H1 (cell line): ENCODE results near the gene SLC39A6. TPM values are rescaled to one million over a fixed set of nuclear protein-coding genes. Genes with fewer than 3 reads are reported as not detected.

ENCODE experiments used
- CTCF ChIA-PET: fragments of 300-600 bp; sonication (Branson Sonifier 250); formaldehyde crosslinking; loops from one replicate; lab custom pipeline; 2021; ENCODE audit not compliant: partially characterized antibody; lab: Charles Lee
- POLR2A ChIA-PET: fragments of 300-600 bp; sonication (Branson Sonifier 250); formaldehyde crosslinking; loops from one replicate; lab custom pipeline; 2021; ENCODE audit warnings: inconsistent platforms; ENCODE audit not compliant: partially characterized antibody; lab: Charles Lee
- DNase-seq, 2 experiments: peaks; one replicate each; pipeline versions ENCODE4 v3.0.0 to v3.0.0-alpha.2; 2010 to 2022; ENCODE audit warnings: low spot score in 2 of 2, low read depth in 1 of 2, mixed read lengths in 1 of 2
- FAIRE-seq: peaks from 2 replicates; lab custom pipeline; 2011; peaks lifted over from hg19 to GRCh38; lab: Jason Lieb, UNC
- H2AFZ ChIP-seq: 2 replicates; pipeline ENCODE4 v1.8.1; 2012; ENCODE audit warnings: low read length, inconsistent platforms
- H2AK5ac ChIP-seq: 2 replicates; pipeline ENCODE4 v1.6.1; 2013; ENCODE audit warnings: low read depth, low read length
- H2BK120ac ChIP-seq: replicated peaks from 2 replicates; pipeline ENCODE3; 2013; ENCODE audit warnings: low read depth, low read length, inconsistent platforms
- H2BK12ac ChIP-seq: 2 replicates; pipeline ENCODE4 v1.6.1; 2013; ENCODE audit warnings: low read depth, low read length
- H2BK15ac ChIP-seq: 2 replicates; pipeline ENCODE4 v1.6.1; 2013; ENCODE audit warnings: low read length
- H2BK20ac ChIP-seq: 2 replicates; pipeline ENCODE4 v1.6.1; 2013; ENCODE audit warnings: low read length
- H2BK5ac ChIP-seq: 2 replicates; pipeline ENCODE4 v1.6.1; 2013; ENCODE audit warnings: low read depth, low read length
- H3K14ac ChIP-seq: 2 replicates; pipeline ENCODE4 v1.6.1; 2013; ENCODE audit warnings: inconsistent platforms; ENCODE audit not compliant: insufficient read length
- H3K18ac ChIP-seq: 2 replicates; pipeline ENCODE4 v1.6.1; 2013; ENCODE audit warnings: low read length; ENCODE audit errors: extremely low read depth
- H3K23ac ChIP-seq: 2 replicates; pipeline ENCODE4 v1.6.1; 2013; ENCODE audit warnings: inconsistent platforms; ENCODE audit not compliant: insufficient read length
- H3K23me2 ChIP-seq: 2 replicates; pipeline ENCODE4 v1.6.1; 2013; ENCODE audit warnings: low read depth, low read length
- H3K27ac ChIP-seq: 2 replicates; pipeline ENCODE4 v1.6.1; 2011; ENCODE audit warnings: low read depth, low read length, inconsistent platforms
- H3K27me3 ChIP-seq, 4 experiments: replicated peaks in 1 of 4; 1 replicate in 1 of 4; 2 replicates in 3 of 4; pipeline versions ENCODE4 v1.6.1 to v1.8.1; 2011 to 2013; ENCODE audit warnings: low read length in 3 of 4, mild to moderate bottlenecking in 3 of 4, inconsistent platforms in 2 of 4, mixed read lengths in 2 of 4, moderate library complexity in 1 of 4; ENCODE audit not compliant: control insufficient read depth in 3 of 4, insufficient read depth in 3 of 4; ENCODE audit errors: extremely low read depth in 1 of 4
- H3K36me3 ChIP-seq, 4 experiments: 2 replicates each; pipeline versions ENCODE4 v1.6.1 to v1.8.1; 2011 to 2013; ENCODE audit warnings: mild to moderate bottlenecking in 4 of 4, low read length in 3 of 4, moderate library complexity in 2 of 4, control low read depth in 1 of 4, inconsistent platforms in 1 of 4; ENCODE audit not compliant: insufficient read depth in 4 of 4, control insufficient read depth in 2 of 4
- H3K4ac ChIP-seq: replicated peaks from 2 replicates; pipeline ENCODE3; 2013; ENCODE audit warnings: low read length, low read depth, mixed read lengths, inconsistent platforms; ENCODE audit not compliant: insufficient read length
- H3K4me1 ChIP-seq, 4 experiments: replicated peaks in 1 of 4; 1 replicate in 1 of 4; 2 replicates in 3 of 4; pipeline versions ENCODE4 v1.6.1 to v1.8.1; 2011 to 2013; ENCODE audit warnings: low read length in 3 of 4, inconsistent platforms in 2 of 4, mixed read lengths in 1 of 4; ENCODE audit not compliant: insufficient read depth in 4 of 4, control insufficient read depth in 3 of 4
- H3K4me2 ChIP-seq, 2 experiments: 2 replicates each; pipeline versions ENCODE4 v1.6.1 to v1.8.1; 2011 to 2013; ENCODE audit warnings: low read depth in 2 of 2, low read length in 2 of 2, control low read depth in 1 of 2, inconsistent platforms in 1 of 2, mild to moderate bottlenecking in 1 of 2; ENCODE audit not compliant: insufficient read depth in 1 of 2
- H3K4me3 ChIP-seq, 4 experiments: fragments of 200-600, 300-600 bp in 1 of 4; sonication (generic), shearing (Covaris generic), sonication (Bioruptor Twin) in 1 of 4; 2 replicates each; pipeline versions ENCODE4 v1.5.1 to v1.8.1; 2011 to 2016; ENCODE audit warnings: low read length in 4 of 4, low read depth in 3 of 4, control low read depth in 2 of 4, inconsistent platforms in 2 of 4, mild to moderate bottlenecking in 2 of 4, mixed read lengths in 1 of 4, moderate library complexity in 1 of 4; ENCODE audit not compliant: insufficient read depth in 2 of 4; ENCODE audit errors: extremely low read depth in 1 of 4
- H3K56ac ChIP-seq: replicated peaks from 2 replicates; pipeline ENCODE3; 2013; ENCODE audit warnings: low read depth, mild to moderate bottlenecking, mixed read lengths, low read length, inconsistent platforms; ENCODE audit not compliant: insufficient read length
- H3K79me1 ChIP-seq: 2 replicates; pipeline ENCODE4 v1.6.1; 2013; ENCODE audit warnings: low read depth, low read length, control low read depth
- H3K79me2 ChIP-seq, 2 experiments: 2 replicates each; pipeline versions ENCODE4 v1.6.1 to v1.8.1; 2012 to 2013; ENCODE audit warnings: low read length in 2 of 2, mild to moderate bottlenecking in 2 of 2, inconsistent platforms in 1 of 2; ENCODE audit not compliant: insufficient read depth in 2 of 2, control insufficient read depth in 1 of 2
- H3K9ac ChIP-seq, 4 experiments: replicated peaks in 1 of 4; 1 replicate in 1 of 4; 2 replicates in 3 of 4; pipeline versions ENCODE4 v1.6.1 to v1.8.1; 2011 to 2013; ENCODE audit warnings: low read depth in 3 of 4, low read length in 3 of 4, control low read depth in 2 of 4, mild to moderate bottlenecking in 2 of 4, moderate library complexity in 2 of 4, inconsistent platforms in 1 of 4; ENCODE audit errors: extremely low read depth in 1 of 4
- H3K9me3 ChIP-seq, 2 experiments: 2 replicates each; pipeline versions ENCODE4 v1.6.1 to v1.8.1; 2012 to 2013; ENCODE audit warnings: mild to moderate bottlenecking in 2 of 2, moderate library complexity in 2 of 2, control low read depth in 1 of 2, inconsistent platforms in 1 of 2, low read depth in 1 of 2, low read length in 1 of 2, mixed read lengths in 1 of 2; ENCODE audit not compliant: insufficient read depth in 2 of 2
- H4K20me1 ChIP-seq, 2 experiments: replicated peaks in 1 of 2; 2 replicates each; pipeline versions ENCODE3 to v1.8.1; 2011 to 2013; ENCODE audit warnings: inconsistent platforms in 2 of 2, low read length in 2 of 2, mild to moderate bottlenecking in 1 of 2; ENCODE audit not compliant: insufficient read depth in 2 of 2, control insufficient read depth in 1 of 2
- H4K5ac ChIP-seq: 2 replicates; pipeline ENCODE4 v1.6.1; 2013; ENCODE audit warnings: low read length, low read depth, mixed read lengths, inconsistent platforms; ENCODE audit not compliant: insufficient read length
- H4K8ac ChIP-seq: 2 replicates; pipeline ENCODE4 v1.8.0; 2013; ENCODE audit warnings: mild to moderate bottlenecking, moderate library complexity, low read length, inconsistent platforms; ENCODE audit not compliant: insufficient read depth; ENCODE audit errors: extremely low read depth
- H4K91ac ChIP-seq: replicated peaks from 2 replicates; pipeline ENCODE3; 2013; ENCODE audit warnings: low read length, mixed read lengths, inconsistent platforms; ENCODE audit not compliant: insufficient read length
- CEBPB ChIP-seq: IDR thresholded peaks from 2 replicates; pipeline ENCODE4 v1.6.1; 2012; ENCODE audit warnings: low read depth, low read length
- polyA plus RNA-seq, 7 experiments: library from polyadenylated mRNA; depleted of rRNA in 3 of 7; stranded (reverse) in 5 of 7; unstranded in 2 of 7; fragments of >200 nt in 5 of 7; fragments of 200-250 nt in 2 of 7; gene quantifications; 1 replicate in 5 of 7; 2 replicates in 1 of 7; 4 replicates in 1 of 7; pipeline versions ENCODE4 v1.2.1 to v1.2.3, GENCODE V29; 2011 to 2013; ENCODE audit warnings: missing spikeins in 2 of 7, mixed read lengths in 2 of 7
- total RNA-seq: library from RNA; stranded (reverse); fragmentation: NEBNext Ultra II Directional; extraction: Animal tissue kit (Norgen Biotek cat#: 25700); gene quantifications from 2 replicates; pipeline ENCODE4 v1.2.1, GENCODE V29; 2021

Gene SLC39A6
- total and polyA plus RNA-seq, 2 of the 8 experiments (the other 6 are each of a cell fraction or from before 2014, with no cell fraction given) = 36.8 to 55.4 TPM

DNA sequence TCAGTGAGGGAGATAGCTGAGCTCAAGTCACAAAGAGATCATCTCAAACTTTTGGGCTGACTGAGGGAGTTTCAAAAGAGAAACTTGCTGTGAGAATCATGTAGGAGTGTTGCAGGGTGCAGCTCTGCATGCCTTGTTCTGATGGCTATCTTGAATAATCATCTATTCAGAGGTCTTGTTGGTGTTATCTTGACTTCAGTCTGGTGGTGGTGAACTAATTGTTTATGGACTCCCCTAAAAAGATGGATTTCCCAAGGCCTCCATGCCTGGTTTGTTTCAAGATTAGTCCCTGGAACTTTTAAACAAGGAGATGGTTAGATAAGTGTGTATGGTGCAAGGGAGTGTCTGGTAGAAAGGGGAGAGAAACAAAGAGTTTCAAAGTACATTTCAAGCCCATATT is 29.8 kb downstream of the SLC39A6 start:
- CTCF ChIA-PET = interaction anchor here (1.0 to 3.7 kb wide), 3 partner anchors 82 to 185 kb away, joined by 3 to 18 read pairs (median 6); no protein-coding TSS in a partner anchor
- no peak overlapping the region for H3K56ac ChIP-seq
- FAIRE-seq = no peak

More for the DNA sequence above, 29.8 kb downstream of the SLC39A6 start:
- H4K8ac ChIP-seq = no peak overlapping the region
- H2BK12ac ChIP-seq = no peak overlapping the region
- no peak overlapping the region for H2BK20ac ChIP-seq
- H3K23me2 ChIP-seq = no peaks in the 10 kb centered on the region
- H2BK5ac ChIP-seq = no peak overlapping the region
- no peak overlapping the region for H3K27ac ChIP-seq
- no peak for TF ChIP-seq CEBPB
- no peak overlapping the region for H3K23ac ChIP-seq
- no peak overlapping the region for H3K4ac ChIP-seq
- H4K20me1 ChIP-seq = no peaks in the 10 kb centered on the region
- no peak overlapping the region for H3K9ac ChIP-seq
- no peaks in the 10 kb centered on the region for H3K36me3 ChIP-seq
- no peak for DNase-seq
- H3K79me2 ChIP-seq = no peaks in the 10 kb centered on the region
- H3K4me1 ChIP-seq = no peaks in the 10 kb centered on the region
- no peak overlapping the region for H2BK120ac ChIP-seq
- no peak overlapping the region for H2BK15ac ChIP-seq
- POLR2A ChIA-PET = no interaction called here
- H4K91ac ChIP-seq = no peak overlapping the region
- H2AFZ ChIP-seq = no peak overlapping the region
- no peak overlapping the region for H3K14ac ChIP-seq
- no peaks in the 10 kb centered on the region for H3K9me3 ChIP-seq
- H3K18ac ChIP-seq = no peak overlapping the region
- no peak overlapping the region for H3K4me3 ChIP-seq
- H4K5ac ChIP-seq = no peak overlapping the region
- no peak overlapping the region for H2AK5ac ChIP-seq
- no peaks in the 10 kb centered on the region for H3K79me1 ChIP-seq
- H3K4me2 ChIP-seq = no peak overlapping the region
- H3K27me3 ChIP-seq = no peaks in the 10 kb centered on the region; a peak in 1 of 7 replicates
